ENCODE data around the gene TMEM181.
"Not testable (repeated sequence)": the region's sequence is repeated elsewhere in the genome, so short reads cannot be mapped to it uniquely, and the experiment has no call there.

The TMEM181 gene

GRCh38 chr6:158536891-158537798 lies 22.7 kb upstream of the TMEM181 start:
- no peak for DNase-seq (ENCODE audit: low read depth in 2 of 2)

- DNase-seq (ENCODE audit: low read depth in 2 of 2): no peak
Observed at GRCh38 chr6:158538741-158539140, 21.1 kb upstream of the TMEM181 start.

DNA sequence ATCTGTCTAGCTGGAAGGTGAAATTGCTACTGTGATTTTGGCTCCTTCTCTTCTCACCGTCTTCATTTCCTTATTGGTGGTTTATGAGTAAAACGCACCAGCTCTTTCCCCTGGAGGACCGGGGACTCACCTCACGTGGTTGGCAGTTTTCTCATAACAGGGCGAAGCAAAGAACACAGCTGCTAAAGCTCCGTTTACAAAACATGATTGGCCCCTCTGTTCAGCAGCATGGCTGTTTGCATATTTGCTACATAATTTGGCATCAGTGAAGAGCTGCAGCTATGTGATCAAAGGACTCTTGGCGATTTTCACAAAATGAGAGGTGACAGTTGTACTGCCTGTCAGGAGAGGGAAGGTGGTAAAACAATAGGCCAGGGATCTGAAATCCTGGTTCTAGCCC lies 20.5 kb upstream of the TMEM181 start:
- no peak for DNase-seq (ENCODE audit: low read depth in 2 of 2)

- DNase-seq (ENCODE audit: low read depth in 2 of 2): no peak
Observed at GRCh38 chr6:158539881-158540280, 20.0 kb upstream of the TMEM181 start.

- no peak for DNase-seq (ENCODE audit: low read depth in 2 of 2)
Observed at GRCh38 chr6:158543606-158544185, 16.2 kb upstream of the TMEM181 start.

DNA sequence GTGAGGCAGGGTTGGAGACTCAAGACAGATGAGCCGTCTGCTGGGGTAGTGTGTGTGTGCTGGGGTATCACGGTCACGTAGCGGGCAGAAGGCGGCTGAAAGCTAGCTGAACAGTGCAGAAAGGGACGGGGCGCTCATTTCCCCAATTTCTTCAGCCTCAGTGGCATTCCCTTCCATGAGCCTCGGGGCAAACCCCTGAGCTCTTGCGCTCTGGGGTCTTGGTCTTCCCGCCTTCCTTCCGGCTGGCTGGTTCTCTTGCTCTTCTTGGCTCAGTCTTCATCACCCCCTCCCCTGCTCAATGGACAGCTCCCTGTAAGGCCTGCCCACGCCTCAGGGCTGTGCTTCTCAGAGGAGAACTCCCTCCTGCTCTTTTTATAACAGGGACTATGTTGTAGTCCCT lies 15.5 kb upstream of the TMEM181 start:
- DNase-seq (ENCODE audit: low read depth in 2 of 2): no peak

- DNase-seq (ENCODE audit: low read depth in 2 of 2): no peak
Observed at GRCh38 chr6:158545043-158545966, 14.6 kb upstream of the TMEM181 start.

DNA sequence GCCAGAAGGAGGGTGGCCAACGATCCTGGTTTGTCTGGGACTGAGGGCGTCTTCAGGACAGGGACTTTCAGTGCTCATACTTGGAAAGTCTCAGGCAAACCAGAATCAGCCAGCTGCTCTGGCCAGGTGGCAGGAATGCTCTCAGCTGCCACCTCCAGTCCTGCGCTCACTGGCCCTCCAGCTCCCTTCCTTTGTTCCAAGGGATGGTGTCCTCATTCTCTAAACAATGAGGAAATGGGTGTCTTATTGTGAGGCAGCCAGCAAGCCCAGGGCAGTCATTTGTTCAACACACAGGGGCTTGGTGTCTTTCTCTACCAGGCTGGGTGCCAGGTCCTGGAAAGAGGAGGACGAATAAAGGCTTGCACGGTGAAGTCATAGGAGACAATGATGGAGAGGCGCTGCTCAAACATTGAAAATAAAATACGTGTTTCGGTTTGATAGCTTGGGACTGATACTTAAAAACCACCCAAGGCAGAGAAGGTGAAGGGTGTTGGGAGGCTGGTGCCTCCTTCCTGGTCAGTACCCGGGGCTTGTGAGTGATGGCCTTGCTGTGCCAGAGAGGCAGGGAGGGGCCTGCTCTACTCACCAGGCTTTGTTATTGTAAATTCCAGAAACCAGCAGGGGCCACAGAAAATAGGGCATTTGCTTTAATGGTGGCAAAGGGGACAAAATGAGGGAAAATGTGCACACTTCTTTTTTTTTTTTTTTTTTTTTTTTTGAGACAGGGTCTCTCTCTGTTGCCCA lies 11.3 kb upstream of the TMEM181 start:
- no peak for DNase-seq (ENCODE audit: low read depth in 2 of 2)

DNA sequence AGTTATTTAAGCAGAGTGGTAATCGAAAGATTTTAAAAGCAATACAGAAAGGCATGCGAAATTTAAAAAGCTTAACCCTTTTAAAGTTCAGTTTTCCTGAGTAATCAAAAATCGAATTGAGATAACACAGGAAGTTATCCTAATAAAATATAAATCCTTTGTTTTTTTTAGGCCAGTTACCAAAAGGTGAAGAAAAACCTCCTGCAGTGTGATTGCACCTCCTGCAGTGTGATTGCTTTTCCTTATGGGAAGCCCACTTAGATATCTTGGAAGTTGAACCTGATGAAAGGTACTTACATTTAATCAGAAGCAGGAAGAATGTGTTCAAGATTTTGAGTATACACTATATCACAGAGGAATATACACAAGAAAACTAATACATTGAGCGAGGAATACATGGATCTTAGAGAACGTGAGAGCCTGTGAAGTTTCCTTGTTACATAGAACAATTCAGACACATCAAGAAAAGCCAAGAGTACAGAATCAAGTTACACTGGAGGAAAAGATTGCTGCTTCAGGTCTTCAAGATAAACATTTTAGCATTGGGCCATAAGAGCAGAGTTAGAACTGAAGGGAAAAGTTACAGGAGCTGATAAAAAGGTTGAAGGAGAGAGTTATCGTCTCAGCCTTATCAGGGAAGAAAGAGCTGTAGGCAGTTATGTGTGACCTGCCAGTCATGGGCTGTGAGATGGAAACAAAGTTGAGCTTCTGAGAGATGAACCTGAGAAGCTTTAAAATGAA lies 7.7 kb upstream of the TMEM181 start:
- DNase-seq (ENCODE audit: low read depth in 2 of 2): no peak

- DNase-seq (ENCODE audit: low read depth in 2 of 2): no peak
Observed at GRCh38 chr6:158552796-158553138, 7.1 kb upstream of the TMEM181 start.

DNA sequence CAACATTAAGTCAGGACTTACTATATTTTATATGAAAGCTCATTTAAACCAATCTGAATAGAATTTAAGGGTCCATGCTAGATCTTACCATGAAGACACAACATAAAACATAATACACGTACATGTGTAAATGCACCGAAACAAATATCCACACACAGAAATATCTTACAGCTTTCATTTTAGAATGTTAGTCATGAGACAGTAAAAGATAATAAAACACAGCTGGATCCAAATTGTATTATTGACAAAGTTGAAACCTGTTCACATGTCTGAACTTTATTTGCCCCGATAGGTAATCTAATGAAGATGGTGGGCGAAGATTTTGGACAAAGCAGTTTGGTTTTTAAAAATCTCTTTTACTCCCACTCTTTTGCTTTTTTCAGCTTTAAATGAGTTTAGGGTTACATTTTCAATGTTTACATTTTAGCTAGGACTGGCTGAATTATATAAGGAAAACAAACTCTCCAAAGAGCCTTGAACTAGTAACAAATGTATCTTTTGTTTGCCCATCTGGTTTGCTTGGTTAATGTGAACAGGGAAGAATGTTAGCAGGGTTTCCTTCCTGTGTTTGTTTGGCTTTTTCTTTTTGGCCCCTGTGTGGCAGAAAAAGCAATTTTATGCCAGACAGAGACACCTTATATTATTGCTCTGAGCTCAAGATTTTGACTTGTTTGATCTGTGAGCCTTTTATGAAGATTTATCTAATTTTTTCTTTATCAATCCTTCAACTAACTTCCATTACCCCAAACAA lies 5.1 kb upstream of the TMEM181 start:
- no peak for DNase-seq (ENCODE audit: low read depth in 2 of 2)

- DNase-seq (ENCODE audit: low read depth in 2 of 2): no peak
Observed at GRCh38 chr6:158556113-158556512, 3.8 kb upstream of the TMEM181 start.

DNA sequence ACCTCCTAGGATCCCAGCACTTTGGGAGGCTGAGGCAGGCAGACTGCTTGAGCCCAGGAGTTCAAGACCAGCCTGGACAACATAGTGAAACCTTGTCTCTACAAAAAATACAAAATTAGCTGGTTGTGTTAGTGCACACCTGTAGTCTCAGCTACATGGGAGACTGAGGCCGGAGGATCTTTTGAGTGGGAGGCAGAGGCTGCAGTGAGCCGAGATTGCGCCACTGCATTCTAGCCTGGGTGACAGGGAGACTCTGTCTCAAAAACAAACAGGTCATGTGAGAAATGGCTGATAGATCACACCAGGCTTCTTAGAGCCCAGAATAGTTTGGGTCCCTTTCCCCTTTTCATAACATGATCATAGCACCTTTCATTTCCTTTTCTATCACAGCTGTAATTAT lies 2.8 kb upstream of the TMEM181 start:
- not testable (repeated sequence) for DNase-seq (ENCODE audit: low read depth in 2 of 2)

- no peak for DNase-seq (ENCODE audit: low read depth in 2 of 2)
Observed at GRCh38 chr6:158557927-158558326, 2.0 kb upstream of the TMEM181 start.

- DNase-seq (ENCODE audit: low read depth in 2 of 2): no peak
Observed at GRCh38 chr6:158558415-158559306, 1.2 kb upstream of the TMEM181 start.

- no peak for DNase-seq (ENCODE audit: low read depth in 2 of 2)
Observed at GRCh38 chr6:158559338-158559894, 475 bp upstream of the TMEM181 start.

DNA sequence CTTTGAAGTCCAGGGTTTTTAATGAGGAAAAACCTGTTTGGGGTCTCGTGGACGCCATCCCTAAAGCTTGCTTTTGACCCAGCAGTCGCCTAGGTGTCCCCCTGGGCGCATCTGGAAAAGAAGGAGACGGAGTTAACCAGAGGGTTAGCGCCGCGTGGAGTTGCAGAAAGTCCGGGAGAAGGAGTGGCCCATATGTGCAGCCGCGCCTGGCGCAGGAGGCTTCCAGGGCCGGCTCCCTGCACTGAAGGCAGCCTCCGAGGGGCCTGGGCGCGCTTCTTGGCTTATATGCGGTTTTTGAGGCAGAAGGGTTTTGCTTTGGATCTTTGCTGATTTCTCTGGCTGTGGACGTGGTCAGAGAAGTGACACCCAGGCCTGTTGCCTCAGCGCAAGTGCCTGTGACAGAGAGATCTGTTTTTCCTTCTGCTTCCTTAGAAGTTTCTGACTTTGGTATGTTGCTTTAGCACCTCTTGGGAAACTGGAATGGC lies 987 bp downstream of the TMEM181 start:
- no peak for DNase-seq (ENCODE audit: low read depth in 2 of 2)

- no peak for DNase-seq (ENCODE audit: low read depth in 2 of 2)
Observed at GRCh38 chr6:158561321-158561884, 1.5 kb downstream of the TMEM181 start.

Data from fibroblast of skin of left quadriceps (primary cell).